ENCODE data around the gene NEU4.

DNA sequence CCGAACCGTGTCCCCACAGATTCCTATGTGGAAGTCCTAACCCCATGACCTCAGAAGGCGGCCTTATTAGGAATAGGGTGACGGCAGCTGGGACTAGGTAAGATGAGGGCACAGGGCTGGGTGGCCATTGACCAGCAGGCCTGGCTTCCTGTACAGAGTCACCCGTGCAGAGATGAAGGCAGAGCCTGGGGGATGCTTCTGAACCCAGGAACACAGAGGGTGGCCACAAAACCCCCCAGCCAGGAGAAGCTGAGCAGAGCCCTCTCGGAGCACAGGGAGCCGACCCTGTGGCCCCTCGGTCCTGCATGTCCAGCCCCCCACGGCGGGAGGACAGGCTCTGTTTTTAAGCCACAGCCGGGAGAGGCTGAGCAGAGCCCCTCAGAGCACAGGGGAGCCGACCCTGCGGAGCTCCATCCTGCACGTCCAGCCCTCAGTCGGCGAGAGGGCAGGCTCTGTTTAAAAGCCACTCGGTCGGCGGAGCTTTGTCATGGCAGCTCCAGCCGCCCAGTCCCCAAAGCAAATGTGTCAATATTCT lies 47.0 kb downstream of the NEU4 start:
- TF ChIP-seq CTCF (IDR thresholded peaks at IDR 0.05) (no peak), POLR2A (IDR thresholded peaks at IDR 0.05) (no peak)

Measured in heart left ventricle (tissue), 13 donors.